Choroid plexus epithelial cell (primary cell): Measurements from ENCODE around the gene SUSD1.

ENCODE experiments used
- DNase-seq: peaks from one replicate; pipeline ENCODE4 v3.0.0-alpha.2; 2010; ENCODE audit warnings: low read depth
- H3K4me3 ChIP-seq: 2 replicates; pipeline ENCODE4 v1.5.1; 2011; ENCODE audit warnings: low read depth, mild to moderate bottlenecking, control low read depth, low read length, moderate library complexity
- TF ChIP-seq, protein P1 (sequence below): conservative IDR thresholded peaks from 2 replicates; pipeline ENCODE4 v1.5.1; 2011; ENCODE audit warnings: low read depth, mild to moderate bottlenecking, control low read depth, inconsistent platforms, low read length, moderate library complexity

Gene SUSD1

DNA sequence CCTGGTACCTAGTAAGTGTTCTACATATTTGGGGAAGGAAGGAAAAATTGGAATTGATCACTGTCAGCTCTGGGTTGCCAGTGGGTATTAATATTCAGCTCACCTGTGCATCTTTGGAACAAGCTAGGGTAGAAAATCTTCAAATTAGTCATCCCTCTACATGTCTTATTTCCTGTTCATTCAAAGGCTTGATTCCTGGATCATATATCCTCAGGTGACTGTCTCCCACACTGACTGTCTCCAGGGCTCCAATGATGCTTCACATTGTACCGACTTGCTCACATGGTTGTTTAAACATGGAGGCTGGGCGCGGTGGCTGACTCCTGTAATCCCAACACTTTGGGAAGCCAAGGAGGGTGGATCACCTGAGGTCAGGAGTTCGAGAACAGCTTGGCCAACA lies 11.6 kb upstream of the SUSD1 start:
- DNase-seq = no peak
- no peak overlapping the region for H3K4me3 ChIP-seq
- TF ChIP-seq, protein P1, sequence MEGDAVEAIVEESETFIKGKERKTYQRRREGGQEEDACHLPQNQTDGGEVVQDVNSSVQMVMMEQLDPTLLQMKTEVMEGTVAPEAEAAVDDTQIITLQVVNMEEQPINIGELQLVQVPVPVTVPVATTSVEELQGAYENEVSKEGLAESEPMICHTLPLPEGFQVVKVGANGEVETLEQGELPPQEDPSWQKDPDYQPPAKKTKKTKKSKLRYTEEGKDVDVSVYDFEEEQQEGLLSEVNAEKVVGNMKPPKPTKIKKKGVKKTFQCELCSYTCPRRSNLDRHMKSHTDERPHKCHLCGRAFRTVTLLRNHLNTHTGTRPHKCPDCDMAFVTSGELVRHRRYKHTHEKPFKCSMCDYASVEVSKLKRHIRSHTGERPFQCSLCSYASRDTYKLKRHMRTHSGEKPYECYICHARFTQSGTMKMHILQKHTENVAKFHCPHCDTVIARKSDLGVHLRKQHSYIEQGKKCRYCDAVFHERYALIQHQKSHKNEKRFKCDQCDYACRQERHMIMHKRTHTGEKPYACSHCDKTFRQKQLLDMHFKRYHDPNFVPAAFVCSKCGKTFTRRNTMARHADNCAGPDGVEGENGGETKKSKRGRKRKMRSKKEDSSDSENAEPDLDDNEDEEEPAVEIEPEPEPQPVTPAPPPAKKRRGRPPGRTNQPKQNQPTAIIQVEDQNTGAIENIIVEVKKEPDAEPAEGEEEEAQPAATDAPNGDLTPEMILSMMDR = no peak

- DNase-seq = no peak
- H3K4me3 ChIP-seq = no peak overlapping the region
- TF ChIP-seq, protein P1 = no peak
Measured at GRCh38 chr9:112184946-112185345, 9.8 kb upstream of the SUSD1 start.

DNA sequence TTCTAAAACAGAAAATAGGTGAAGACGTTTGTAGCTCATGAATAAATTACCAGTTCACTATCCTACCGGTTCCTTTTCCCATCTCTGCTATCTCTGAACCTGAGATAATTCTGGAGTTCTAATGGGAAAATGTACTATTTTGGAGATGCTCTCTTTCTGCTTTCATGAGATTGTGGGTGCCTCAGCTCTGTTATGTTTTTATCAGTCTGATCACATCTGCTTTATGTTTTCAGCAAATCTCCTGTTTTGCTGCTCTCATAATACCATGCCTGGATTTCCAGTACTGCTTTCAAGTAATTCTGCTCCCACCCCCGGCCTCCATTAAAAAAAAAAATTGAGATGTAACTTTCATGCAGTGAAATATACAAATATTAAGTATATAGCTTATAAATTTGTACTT lies 9.1 kb upstream of the SUSD1 start:
- DNase-seq = no peak
- H3K4me3 ChIP-seq = no peak overlapping the region
- TF ChIP-seq, protein P1 = no peak

- no peak for DNase-seq
- no peak overlapping the region for H3K4me3 ChIP-seq
- TF ChIP-seq, protein P1 = no peak
Measured at GRCh38 chr9:112180387-112180881, 5.3 kb upstream of the SUSD1 start.

DNA sequence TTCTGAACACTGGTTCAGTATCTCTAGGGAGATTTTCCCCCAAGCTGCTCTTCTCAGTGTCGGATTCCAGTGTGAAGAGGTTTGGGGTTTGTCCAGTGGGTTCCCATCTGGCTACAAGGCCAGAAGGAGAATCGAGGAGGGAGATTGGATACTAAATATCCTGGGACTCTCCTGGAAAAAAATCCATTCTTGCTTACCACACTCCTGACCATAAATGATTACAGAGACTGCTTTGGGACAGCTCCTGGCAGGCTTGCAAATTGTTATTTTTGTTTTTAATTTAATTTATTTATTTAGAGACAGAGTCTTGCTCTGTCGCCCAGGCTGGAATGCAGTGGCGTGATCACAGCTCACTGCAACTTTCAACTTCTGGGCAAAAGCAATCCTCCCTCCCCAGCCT lies 4.7 kb upstream of the SUSD1 start:
- no peak overlapping the region for H3K4me3 ChIP-seq
- no peak for DNase-seq
- TF ChIP-seq, protein P1 = no peak

DNA sequence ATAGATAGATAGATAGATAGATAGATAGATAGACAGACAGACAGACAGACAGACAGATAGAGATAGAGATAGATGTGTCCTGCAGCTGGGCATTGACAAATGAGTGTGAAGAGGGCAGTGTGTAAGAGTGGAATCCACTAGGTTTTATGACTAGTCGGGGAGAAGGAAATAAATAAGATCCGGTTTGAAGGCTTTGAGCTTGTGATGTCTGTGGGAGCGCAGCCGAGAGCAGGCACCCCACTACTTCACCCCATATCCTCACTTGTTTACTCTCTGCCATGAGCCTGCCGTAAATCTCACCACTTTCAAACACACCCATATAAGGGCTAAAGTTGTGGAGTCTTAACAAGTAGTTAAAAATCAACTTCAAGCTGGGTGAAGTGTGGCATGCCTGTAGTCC lies 1.4 kb upstream of the SUSD1 start:
- DNase-seq = no peak
- H3K4me3 ChIP-seq = no peak overlapping the region
- TF ChIP-seq, protein P1 = no peak

GRCh38 chr9:112175796-112176315 lies 759 bp upstream of the SUSD1 start:
- DNase-seq = no peak
- H3K4me3 ChIP-seq = peak overlapping the region; percentile 60
- TF ChIP-seq, protein P1 = no peak
